CD14-positive monocyte (primary cell): ENCODE data around the gene ARHGAP10. TPM values are rescaled to one million over a fixed set of nuclear protein-coding genes. Genes with fewer than 3 reads are reported as not detected.
A peak's percentile ranks its signal among the peaks of the same experiment; 100 is the strongest.

Source experiments
- DNase-seq, 3 donors: peaks; one replicate each; pipeline ENCODE4 v3.0.0-alpha.2; 2011 to 2022
- H2AFZ ChIP-seq: 2 replicates; pipeline ENCODE4 v1.6.0; 2012; ENCODE audit warnings: mild to moderate bottlenecking, low read depth, low read length, inconsistent platforms; ENCODE audit not compliant: insufficient read depth, poor library complexity, severe bottlenecking
- H3K27ac ChIP-seq, 2 donors: 1 replicate in 1 of 2; 2 replicates in 1 of 2; pipeline ENCODE4 v1.5.1; 2012 to 2013; ENCODE audit warnings: low read length in 2 of 2, control low read depth in 1 of 2, inconsistent platforms in 1 of 2, low read depth in 1 of 2, mild to moderate bottlenecking in 1 of 2
- H3K27me3 ChIP-seq, 2 donors: one replicate each; pipeline versions ENCODE4 v1.6.0 to v1.6.1; 2011 to 2013; ENCODE audit warnings: low read length in 2 of 2; ENCODE audit not compliant: control insufficient read depth in 2 of 2, insufficient read depth in 2 of 2
- H3K36me3 ChIP-seq, 2 donors: replicated peaks in 1 of 2; 1 replicate in 1 of 2; 2 replicates in 1 of 2; pipeline versions ENCODE4 v1.5.1 to v1.6.1; 2012 to 2013; ENCODE audit warnings: low read length in 2 of 2, control low read depth in 1 of 2, inconsistent platforms in 1 of 2, mild to moderate bottlenecking in 1 of 2; ENCODE audit not compliant: insufficient read depth in 2 of 2, control insufficient read depth in 1 of 2
- H3K4me1 ChIP-seq, 2 donors: 1 replicate in 1 of 2; 2 replicates in 1 of 2; pipeline versions ENCODE4 v1.5.1 to v1.6.1; 2012 to 2013; ENCODE audit warnings: low read length in 2 of 2, control low read depth in 1 of 2, inconsistent platforms in 1 of 2, mild to moderate bottlenecking in 1 of 2, moderate library complexity in 1 of 2; ENCODE audit not compliant: insufficient read depth in 2 of 2, control insufficient read depth in 1 of 2
- H3K4me2 ChIP-seq: replicated peaks from 2 replicates; pipeline ENCODE3; 2012; ENCODE audit warnings: low read length, moderate library complexity, mild to moderate bottlenecking; ENCODE audit not compliant: poor library complexity, severe bottlenecking; ENCODE audit errors: extremely low read depth
- H3K4me3 ChIP-seq, 3 experiments: fragments of 200-600 bp in 1 of 3; sonication (generic) in 1 of 3; replicated peaks in 1 of 3; 1 replicate in 2 of 3; 2 replicates in 1 of 3; pipeline ENCODE4 v1.5.1; 2011 to 2013; ENCODE audit warnings: low read length in 3 of 3, mild to moderate bottlenecking in 3 of 3, control low read depth in 2 of 3, low read depth in 2 of 3, inconsistent platforms in 1 of 3, moderate library complexity in 1 of 3
- H3K79me2 ChIP-seq: 2 replicates; pipeline ENCODE4 v1.6.0; 2012; ENCODE audit warnings: mild to moderate bottlenecking, control low read depth, inconsistent platforms, low read length, moderate library complexity; ENCODE audit not compliant: insufficient read depth
- H3K9ac ChIP-seq: 2 replicates; pipeline ENCODE4 v1.6.0; 2017; ENCODE audit warnings: low read length, mild to moderate bottlenecking; ENCODE audit not compliant: insufficient read depth, poor library complexity, severe bottlenecking
- H3K9me3 ChIP-seq, 2 donors: replicated peaks in 1 of 2; 1 replicate in 1 of 2; 2 replicates in 1 of 2; pipeline versions ENCODE4 v1.5.1 to v1.6.1; 2012 to 2013; ENCODE audit warnings: low read length in 2 of 2, control low read depth in 1 of 2; ENCODE audit not compliant: control insufficient read depth in 1 of 2, insufficient read depth in 1 of 2
- H4K20me1 ChIP-seq: 2 replicates; pipeline ENCODE4 v1.6.0; 2012; ENCODE audit warnings: mild to moderate bottlenecking, low read length, control low read depth, moderate library complexity; ENCODE audit not compliant: insufficient read depth
- H3K27ac Mint-ChIP-seq, 7 donors: one replicate each; pipeline ENCODE4 v1.8.0; 2020; ENCODE audit warnings: mild to moderate bottlenecking in 7 of 7, mixed read lengths in 7 of 7, moderate library complexity in 6 of 7, inconsistent platforms in 2 of 7
- H3K27me3 Mint-ChIP-seq, 3 donors: one replicate each; pipeline ENCODE4 v1.8.0; 2021 to 2022; ENCODE audit warnings: low read depth in 3 of 3, mild to moderate bottlenecking in 3 of 3, mixed read lengths in 3 of 3, moderate library complexity in 3 of 3, inconsistent platforms in 1 of 3
- H3K36me3 Mint-ChIP-seq, 2 donors: one replicate each; pipeline ENCODE4 v1.8.0; 2020; ENCODE audit warnings: mixed read lengths in 2 of 2, inconsistent platforms in 1 of 2, mild to moderate bottlenecking in 1 of 2
- H3K4me1 Mint-ChIP-seq: one replicate; pipeline ENCODE4 v1.8.0; 2020; ENCODE audit warnings: mild to moderate bottlenecking, mixed read lengths
- H3K4me3 Mint-ChIP-seq, 2 donors: one replicate each; pipeline ENCODE4 v1.8.0; 2020; ENCODE audit warnings: mild to moderate bottlenecking in 2 of 2, mixed read lengths in 2 of 2, moderate library complexity in 1 of 2
- H3K9me3 Mint-ChIP-seq, 7 donors: one replicate each; pipeline ENCODE4 v1.8.0; 2020 to 2022; ENCODE audit warnings: mixed read lengths in 7 of 7, mild to moderate bottlenecking in 6 of 7, moderate library complexity in 6 of 7, inconsistent platforms in 2 of 7
- WGBS: methylation state at CpG from one replicate; pipeline ENCODE4 v1.1.5; 2013; ENCODE audit warnings: missing lambda C conversion rate; ENCODE audit not compliant: insufficient coverage; 5-methylcytosine and 5-hydroxymethylcytosine counted together
- intact Hi-C, 2 donors: fragments of 100-400 bp; cut with micrococcal nuclease; formaldehyde crosslinking; loops; one replicate each; pipeline versions ENCODE4 v1.15.0 to v1.15.1; 2023
- polyA plus RNA-seq, 3 donors: library from polyadenylated mRNA; depleted of rRNA in 1 of 3; unstranded in 2 of 3; stranded (reverse) in 1 of 3; fragments of 300-500 nt in 2 of 3; fragments of >200 nt in 1 of 3; fragmentation: Illumina TruSeq in 2 of 3; gene quantifications; 1 replicate in 2 of 3; 2 replicates in 1 of 3; pipeline ENCODE4 v1.2.3, GENCODE V29; 2012 to 2021
- TF ChIP-seq, protein P1 (sequence below): fragments of 200-600 bp; IDR thresholded peaks from one replicate; pipeline ENCODE4 v1.8.0; 2022; ENCODE audit warnings: antibody characterized with exemption, mild to moderate bottlenecking

Gene ARHGAP10
- polyA plus RNA-seq, 3 donors: 1.7 to 4.3 (median 3.0) TPM

DNA sequence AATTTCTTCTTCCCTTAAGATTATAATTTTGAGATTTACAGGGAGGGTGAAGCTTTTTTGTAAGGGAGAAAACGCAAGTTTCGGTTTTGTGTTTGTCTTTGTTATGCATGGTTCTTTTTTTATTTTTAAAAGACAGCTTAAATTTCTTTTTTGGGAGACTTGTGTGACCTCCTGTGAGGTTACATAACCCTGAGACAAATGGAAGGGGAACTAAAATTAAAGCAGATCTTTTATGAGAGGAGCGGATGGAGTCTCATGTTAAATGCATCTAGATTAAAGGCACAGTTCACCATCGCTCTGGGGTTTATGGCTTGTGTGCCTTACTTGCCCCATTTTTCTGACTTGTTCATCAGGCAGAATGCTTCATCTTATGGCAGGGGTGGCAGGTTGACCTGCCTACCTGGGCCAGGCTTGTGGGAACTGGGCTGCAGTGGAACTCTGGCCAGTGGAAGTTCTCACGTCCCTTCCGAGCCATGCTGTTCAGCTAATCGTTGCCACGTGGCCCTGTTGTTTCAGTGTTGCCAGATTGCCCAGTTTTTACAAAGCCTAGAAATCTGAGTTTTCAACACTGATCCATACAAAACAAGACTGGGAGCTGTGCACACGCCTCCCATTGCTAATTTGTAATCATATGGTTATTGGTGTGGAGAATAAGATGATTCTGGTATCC is 291.8 kb downstream of the ARHGAP10 start:
- intact Hi-C loops: no loop called here
- H3K4me3 Mint-ChIP-seq: no peak overlapping the region
- WGBS: 61% methylated on average over 6 of the region's 9 CpGs

DNA sequence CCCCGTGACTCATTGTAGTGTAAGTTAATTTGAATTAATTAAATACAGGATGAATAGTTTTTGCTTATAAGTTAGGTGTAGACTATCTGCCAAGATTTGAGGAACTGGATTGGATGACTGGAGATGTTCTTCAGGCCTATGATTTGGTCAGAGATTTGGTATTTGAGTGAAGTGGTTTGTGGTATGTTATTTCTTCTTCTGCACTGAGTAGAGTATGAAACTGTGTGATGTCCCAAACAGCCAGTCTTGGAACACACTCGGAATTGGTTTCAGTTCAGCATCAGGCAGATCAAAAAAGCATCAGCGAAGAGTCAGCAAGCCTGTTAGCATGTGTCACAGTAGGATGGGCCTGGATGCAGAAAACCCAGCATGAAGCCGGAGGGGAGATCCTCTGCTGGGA is 294.1 kb downstream of the ARHGAP10 start:
- Histone ChIP-seq H3K27me3 (no peaks in the 10 kb centered on the region), H4K20me1 (no peaks in the 10 kb centered on the region), H3K79me2 (no peaks in the 10 kb centered on the region), H3K4me2 (no peak overlapping the region), H2AFZ (no peak overlapping the region), H3K4me3 (no peak overlapping the region), H3K9me3 (no peaks in the 10 kb centered on the region), H3K9ac (no peak overlapping the region), H3K27ac (no peak overlapping the region), H3K36me3 (no peaks in the 10 kb centered on the region), H3K4me1 (peaks cover 0 to 2% of the 10 kb centered on the region in 2 donors)
- Mint-ChIP-seq H3K4me1 (peaks cover 19% of the 10 kb centered on the region), H3K4me3 (no peak overlapping the region), H3K9me3 (peaks cover 0 to 6% (median 0%) of the 10 kb centered on the region in 7 donors), H3K27ac (no peak overlapping the region), H3K27me3 (peaks cover 0 to 3% (median 2%) of the 10 kb centered on the region in 3 donors), H3K36me3 (peaks cover 11 to 12% of the 10 kb centered on the region in 2 donors)
- no peak for DNase-seq
- 79% methylated on average over 3 of the region's 4 CpGs for WGBS
- intact Hi-C loops: no loop called here
- TF ChIP-seq, protein P1, sequence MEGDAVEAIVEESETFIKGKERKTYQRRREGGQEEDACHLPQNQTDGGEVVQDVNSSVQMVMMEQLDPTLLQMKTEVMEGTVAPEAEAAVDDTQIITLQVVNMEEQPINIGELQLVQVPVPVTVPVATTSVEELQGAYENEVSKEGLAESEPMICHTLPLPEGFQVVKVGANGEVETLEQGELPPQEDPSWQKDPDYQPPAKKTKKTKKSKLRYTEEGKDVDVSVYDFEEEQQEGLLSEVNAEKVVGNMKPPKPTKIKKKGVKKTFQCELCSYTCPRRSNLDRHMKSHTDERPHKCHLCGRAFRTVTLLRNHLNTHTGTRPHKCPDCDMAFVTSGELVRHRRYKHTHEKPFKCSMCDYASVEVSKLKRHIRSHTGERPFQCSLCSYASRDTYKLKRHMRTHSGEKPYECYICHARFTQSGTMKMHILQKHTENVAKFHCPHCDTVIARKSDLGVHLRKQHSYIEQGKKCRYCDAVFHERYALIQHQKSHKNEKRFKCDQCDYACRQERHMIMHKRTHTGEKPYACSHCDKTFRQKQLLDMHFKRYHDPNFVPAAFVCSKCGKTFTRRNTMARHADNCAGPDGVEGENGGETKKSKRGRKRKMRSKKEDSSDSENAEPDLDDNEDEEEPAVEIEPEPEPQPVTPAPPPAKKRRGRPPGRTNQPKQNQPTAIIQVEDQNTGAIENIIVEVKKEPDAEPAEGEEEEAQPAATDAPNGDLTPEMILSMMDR: no peak

More for the DNA sequence above, 291.8 kb downstream of the ARHGAP10 start:
- Histone ChIP-seq H3K9me3 (no peaks in the 10 kb centered on the region), H3K4me2 (no peak overlapping the region), H3K4me3 (no peak overlapping the region), H3K9ac (no peak overlapping the region), H2AFZ (no peak overlapping the region), H4K20me1 (no peaks in the 10 kb centered on the region), H3K27ac (no peak overlapping the region), H3K79me2 (no peaks in the 10 kb centered on the region), H3K27me3 (no peaks in the 10 kb centered on the region), H3K36me3 (no peaks in the 10 kb centered on the region), H3K4me1 (peaks cover 0 to 2% of the 10 kb centered on the region in 2 donors)
- Mint-ChIP-seq H3K4me1 (peaks cover 9% of the 10 kb centered on the region), H3K27me3 (peaks cover 0 to 3% (median 2%) of the 10 kb centered on the region in 3 donors), H3K36me3 (peaks cover 11 to 12% of the 10 kb centered on the region in 2 donors), H3K9me3 (peaks cover 0 to 5% (median 0%) of the 10 kb centered on the region in 7 donors), H3K27ac (peak overlapping the region in 3 of 7 donors; percentile 13 to 26 (median 16))
- no peak for DNase-seq
- TF ChIP-seq, protein P1: no peak
